Measurements from ENCODE around the gene PTPRN2. TPM values are rescaled to one million over a fixed set of nuclear protein-coding genes. Genes with fewer than 3 reads are reported as not detected.
"Not testable (repeated sequence)": the region's sequence is repeated elsewhere in the genome, so short reads cannot be mapped to it uniquely, and the experiment has no call there.

Gene PTPRN2
- total RNA-seq, 1 experiment from 2014 or later, result 4.4 TPM

DNA sequence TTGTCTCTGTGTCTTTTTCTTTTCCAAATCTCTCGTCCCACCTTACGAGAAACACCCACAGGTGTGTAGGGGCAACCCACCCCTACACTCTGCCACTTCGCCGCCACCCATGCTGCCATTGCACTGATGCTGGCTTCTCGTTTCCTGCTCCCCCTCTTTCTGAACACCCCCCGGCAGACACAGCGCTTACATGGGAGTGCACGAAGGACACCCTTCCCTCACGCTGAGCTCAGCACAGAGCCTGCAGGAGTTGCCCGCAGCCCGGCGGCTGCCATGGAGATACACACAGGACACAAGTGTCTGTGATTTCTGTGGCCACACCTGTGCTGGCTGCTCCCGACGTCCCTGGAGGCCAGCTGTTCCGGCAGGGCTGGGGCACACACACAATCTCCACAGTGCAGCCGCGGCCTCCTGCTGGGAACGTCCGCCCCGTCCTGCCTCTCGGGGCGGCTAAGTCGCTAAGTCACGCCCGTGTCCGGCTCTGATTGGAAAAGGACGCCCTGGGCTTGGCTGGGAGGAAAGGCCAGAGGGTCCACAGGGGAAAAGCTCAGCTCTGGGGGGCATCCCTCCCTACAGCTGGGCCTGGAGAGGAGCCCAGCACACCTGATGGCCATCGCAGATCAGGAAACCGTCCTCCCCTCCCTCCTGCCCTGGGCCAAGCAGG lies 349.8 kb downstream of the PTPRN2 start:
- no peak for DNase-seq (ENCODE audit: low spot score)

DNA sequence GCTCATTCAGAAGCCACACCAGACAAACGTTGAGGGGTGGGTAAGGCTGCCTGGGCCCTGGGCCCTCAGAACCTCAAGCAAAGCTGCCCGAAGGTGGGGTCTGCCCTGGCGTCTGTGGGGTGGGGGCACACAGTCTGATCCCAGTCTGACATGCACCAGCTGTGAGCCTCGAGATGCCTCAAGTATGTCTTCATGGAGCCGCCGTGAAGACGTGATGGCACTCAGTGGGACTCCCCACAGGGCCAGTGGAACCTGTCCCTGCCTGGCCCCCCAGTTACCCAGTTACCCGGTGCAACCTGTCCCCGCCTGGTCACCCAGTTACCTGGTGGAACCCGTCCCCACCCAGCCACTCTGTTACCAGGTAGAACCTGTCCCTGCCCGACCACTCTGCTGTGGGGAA lies 351.2 kb downstream of the PTPRN2 start:
- no peak for DNase-seq (ENCODE audit: low spot score)

DNA sequence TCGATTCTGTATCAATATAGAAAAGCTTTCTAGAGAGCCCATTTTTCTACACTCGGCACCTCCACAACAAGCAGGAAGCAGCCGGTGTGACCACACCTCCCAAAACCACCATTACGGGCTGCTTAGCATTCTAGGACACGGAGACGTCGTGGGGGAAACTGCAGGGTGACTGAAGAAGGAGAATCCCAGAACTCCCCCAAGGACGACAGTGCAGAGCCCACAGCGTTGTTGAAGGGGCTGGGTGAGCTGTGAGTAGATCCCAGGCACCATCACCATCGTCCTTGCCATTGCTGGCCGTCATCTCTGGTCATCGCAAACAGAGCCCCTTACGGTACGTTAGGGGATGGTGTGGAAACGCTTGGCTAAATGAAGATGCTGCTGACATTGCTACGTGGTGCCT lies 351.8 kb downstream of the PTPRN2 start:
- no peak for DNase-seq (ENCODE audit: low spot score)

DNA sequence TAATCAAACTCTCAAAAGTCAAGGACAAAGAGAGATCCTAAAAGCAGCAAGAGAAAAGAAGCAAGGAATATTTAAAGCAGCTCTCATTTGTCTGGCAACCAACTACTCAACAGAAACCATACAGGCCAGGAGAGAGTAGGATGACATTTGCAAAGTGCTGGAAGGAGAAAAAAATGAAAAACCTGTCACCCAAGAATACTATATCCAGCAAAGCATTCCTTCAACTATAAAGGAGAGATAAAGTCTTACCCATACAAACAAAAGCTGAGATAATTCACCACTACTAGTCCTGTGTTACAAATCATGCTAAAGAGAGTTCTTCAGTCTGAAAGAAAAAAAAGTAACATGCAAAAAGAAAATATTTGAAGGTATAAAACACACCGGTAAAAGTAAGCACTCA lies 357.7 kb downstream of the PTPRN2 start:
- no peak for DNase-seq (ENCODE audit: low spot score)

DNA sequence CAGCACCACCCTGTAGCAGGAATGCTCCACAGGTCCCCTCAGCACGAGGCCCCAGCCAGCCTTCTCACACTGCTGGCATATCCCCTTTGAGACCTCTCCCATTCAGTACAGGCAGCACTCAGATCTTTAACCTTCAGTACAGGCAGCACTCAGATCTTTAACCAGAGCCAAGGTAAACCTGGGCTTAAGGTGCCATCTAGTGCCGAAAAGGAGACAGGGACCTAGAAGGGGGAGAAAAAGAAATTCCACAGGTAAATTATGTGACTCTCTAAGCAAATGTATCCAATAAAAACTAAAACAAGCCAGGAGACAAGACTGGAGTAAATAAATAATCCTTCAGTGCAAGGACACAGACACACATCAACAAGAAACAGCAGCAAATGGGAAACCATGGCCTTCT lies 358.6 kb downstream of the PTPRN2 start:
- DNase-seq (ENCODE audit: low spot score), result no peak

DNA sequence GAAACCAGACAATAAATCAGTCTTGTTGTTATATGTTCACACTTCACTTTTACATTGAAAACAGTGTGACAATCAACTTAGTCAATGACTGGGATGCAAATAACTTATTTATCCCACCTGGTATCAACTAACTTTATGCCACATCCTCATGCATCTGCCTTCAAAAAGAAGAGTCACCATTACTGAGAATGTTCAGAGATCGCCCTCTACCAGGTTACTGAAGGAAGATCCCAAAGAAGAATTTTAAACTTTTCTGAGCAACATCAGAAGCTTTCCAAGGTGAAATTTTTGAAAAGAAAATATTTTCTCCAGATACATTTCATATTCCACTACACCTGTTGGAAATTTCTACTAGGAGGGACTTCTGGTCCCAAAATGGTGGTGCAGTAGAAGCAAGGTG lies 359.5 kb downstream of the PTPRN2 start:
- DNase-seq (ENCODE audit: low spot score), result no peak

DNA sequence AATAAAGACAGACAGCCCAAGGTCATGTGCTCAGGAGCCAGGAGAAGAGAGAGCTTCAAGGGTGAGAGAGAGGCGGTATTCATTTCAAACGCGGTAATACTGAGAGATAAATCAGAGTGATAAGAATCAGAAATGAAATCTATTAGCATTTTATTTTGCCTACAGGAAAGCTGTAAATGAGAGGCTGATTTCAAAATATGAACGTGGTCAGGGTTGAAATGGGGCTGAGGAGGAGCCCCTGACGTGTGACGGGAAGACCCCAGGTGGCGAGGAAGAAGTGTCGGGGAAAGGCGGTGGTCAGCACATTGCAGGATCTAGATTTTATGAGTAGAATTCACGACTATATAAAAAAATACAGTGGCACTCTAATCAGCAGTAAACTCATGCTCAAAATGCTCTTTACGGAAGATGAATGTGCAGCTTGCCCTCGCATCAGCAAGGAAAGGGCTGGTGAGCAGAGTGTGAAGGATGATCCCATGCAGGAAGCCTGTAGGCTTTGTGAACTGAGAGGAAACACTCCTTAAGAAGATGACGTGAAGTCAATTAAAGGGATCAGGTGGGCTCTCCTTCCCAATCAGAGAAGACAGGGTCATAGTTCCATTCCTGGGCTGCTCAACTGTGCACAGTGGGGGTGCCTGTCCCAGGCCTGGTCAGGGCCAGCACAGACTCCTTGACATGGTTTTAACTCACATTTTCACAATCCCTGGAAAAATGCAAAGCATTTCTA lies 360.2 kb downstream of the PTPRN2 start:
- DNase-seq (ENCODE audit: low spot score), result no peak

DNA sequence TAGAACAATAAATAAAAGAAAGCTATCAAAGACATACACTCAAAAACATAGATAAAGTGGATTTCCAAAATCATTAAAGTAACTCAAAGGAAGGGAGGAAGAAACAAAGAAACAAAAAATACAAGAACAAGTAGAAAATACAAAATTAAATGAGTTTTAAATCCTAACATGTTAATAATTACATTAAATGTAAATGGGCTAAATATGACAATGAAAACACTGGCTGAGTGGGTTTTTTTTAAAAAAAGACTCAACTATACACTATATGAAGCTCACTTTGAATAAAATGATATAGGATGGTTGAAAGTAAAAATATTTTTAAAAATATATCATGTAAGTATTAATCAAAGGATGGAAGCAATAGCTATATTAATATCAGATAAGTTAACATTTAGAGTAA lies 371.4 kb downstream of the PTPRN2 start:
- no peak for DNase-seq (ENCODE audit: low spot score)

DNA sequence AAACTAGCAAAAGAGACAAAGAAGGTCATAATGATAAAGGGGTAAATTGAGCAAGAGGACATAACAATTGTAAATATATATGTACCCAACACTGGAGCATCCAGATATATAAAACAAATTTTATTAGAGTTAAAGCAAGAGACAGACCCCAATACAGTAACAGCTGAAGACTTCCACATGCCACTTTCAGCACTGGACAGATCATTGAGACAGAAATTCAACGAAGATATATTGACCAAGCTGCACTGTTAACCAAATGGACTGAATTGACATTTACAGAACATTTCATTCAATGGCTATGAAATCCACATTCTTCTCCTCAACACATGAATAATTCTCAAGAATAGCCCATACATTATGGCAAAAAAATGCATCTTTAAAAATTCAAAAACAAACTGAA lies 378.2 kb downstream of the PTPRN2 start:
- DNase-seq (ENCODE audit: low spot score), result no peak

DNA sequence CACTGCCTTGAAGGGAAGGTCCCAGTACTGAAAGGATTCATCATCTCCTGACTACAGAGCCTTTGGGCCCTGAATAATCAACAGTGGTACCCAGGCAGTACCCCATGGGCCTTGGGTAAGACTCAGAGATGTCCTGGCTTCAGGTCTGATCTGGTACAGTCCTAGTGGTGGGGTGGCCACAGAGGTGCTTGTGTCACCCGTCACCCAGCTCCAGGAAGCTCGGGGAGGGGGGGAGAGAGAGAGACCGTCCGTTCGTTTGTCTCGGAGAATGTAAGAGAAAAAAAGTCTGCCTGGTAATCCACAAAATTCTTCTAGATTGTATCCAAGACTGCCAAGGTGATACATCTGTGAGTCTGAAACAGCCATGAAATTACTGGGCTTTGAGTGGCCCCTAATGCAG lies 381.3 kb downstream of the PTPRN2 start:
- DNase-seq (ENCODE audit: low spot score), result no peak

DNA sequence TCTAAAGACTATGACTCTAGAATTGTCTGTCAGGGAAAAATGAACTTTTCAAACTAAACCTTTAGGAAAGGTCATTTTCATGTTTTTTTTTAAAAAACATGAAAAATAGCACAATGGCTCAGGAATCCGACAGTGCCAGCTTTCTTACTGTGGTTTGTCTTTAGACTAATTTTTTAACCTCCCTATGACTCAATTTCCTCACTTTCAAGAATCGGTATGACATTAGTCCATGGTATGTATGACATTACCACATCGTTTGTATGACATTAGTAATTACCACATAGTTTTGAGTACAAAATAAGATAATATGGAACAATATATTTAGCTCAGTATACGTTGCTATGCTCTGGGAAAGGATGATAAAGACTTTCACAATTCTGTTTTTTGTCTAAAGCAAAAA lies 383.2 kb downstream of the PTPRN2 start:
- DNase-seq (ENCODE audit: low spot score), result no peak

DNA sequence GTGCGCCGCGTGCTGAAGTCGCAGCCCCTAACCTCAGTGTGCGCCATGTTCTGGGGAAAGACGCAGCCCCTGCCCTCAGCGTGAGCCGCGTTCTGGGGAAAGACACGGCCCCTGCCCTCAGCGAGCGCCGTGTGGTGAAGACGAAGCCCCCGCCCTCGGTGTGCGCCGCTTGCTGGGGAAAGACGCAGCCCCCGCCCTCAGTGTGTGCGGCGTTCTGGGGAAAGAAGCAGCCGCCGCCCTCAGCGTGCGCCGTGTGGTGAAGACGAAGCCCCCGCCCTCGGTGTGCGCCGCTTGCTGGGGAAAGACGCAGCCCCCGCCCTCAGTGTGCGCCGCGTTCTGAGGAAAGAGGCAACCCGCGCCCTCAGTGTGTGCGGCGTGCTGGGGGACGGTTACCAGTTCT lies 383.7 kb downstream of the PTPRN2 start:
- not testable (repeated sequence) for DNase-seq (ENCODE audit: low spot score)

DNA sequence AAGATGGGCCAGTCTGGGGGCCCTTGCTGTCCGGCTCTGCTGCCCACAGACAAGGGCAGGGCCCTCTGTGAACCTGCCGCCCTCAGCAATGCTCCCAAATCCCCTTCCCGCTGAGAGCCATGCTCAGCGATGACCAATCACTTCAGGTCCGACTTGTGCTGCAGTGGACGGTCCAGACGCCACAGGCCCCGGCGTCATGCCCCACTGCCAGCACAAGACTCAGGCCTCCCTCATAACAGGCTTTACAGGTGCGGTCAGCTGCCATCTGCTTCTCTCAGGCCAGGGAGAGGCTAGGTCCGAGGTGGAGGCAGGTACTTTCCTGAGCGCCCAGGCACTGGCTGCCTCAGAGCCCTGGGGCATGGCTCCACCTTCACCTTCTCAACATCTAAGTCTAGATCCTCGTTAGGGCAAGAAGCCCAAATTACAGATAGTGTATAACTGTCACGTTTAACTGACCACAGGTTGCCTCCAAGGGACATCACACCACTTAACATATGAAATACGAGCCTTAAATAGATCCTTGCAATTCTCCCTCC lies 393.2 kb downstream of the PTPRN2 start:
- no peak for DNase-seq (ENCODE audit: low spot score)

DNA sequence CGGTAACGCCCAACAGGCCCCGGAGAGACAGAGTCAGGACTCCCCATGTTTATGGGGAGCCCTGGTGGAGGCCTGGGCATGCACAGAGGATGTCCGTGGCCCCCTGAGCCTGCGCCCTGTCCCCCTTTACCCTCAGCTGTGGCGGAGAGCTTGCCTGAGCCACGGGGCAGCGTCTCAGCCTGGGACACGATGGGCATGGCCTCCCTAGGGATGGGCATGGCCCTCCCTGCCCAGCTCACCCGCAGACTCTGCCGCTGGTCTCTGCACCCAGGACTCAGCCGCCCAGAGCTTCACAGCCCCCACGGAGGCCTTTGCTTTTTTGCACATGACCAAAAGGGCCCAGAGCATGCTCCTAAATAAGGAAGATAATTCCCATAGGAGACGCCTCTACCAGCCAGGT lies 394.2 kb downstream of the PTPRN2 start:
- DNase-seq (ENCODE audit: low spot score), result no peak

DNA sequence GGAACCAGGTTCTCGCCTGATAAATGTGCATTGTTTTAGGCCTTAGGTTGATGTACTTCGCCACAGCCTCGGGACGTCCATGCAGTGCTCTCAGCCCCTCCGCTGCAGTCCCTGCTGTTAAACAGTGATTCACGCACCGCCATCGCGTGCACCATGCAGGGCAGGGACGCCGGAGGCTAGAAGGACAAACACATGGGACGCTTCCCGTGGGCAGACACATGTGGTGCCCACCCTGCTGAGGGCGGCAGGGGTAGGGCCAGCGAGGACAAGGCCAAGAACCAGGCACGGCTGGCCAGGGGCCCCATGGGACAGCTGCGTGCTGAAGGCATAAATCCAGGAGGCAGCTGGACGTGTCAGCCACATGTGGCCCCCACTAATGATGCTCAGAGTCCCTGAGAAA lies 394.7 kb downstream of the PTPRN2 start:
- no peak for DNase-seq (ENCODE audit: low spot score)

DNA sequence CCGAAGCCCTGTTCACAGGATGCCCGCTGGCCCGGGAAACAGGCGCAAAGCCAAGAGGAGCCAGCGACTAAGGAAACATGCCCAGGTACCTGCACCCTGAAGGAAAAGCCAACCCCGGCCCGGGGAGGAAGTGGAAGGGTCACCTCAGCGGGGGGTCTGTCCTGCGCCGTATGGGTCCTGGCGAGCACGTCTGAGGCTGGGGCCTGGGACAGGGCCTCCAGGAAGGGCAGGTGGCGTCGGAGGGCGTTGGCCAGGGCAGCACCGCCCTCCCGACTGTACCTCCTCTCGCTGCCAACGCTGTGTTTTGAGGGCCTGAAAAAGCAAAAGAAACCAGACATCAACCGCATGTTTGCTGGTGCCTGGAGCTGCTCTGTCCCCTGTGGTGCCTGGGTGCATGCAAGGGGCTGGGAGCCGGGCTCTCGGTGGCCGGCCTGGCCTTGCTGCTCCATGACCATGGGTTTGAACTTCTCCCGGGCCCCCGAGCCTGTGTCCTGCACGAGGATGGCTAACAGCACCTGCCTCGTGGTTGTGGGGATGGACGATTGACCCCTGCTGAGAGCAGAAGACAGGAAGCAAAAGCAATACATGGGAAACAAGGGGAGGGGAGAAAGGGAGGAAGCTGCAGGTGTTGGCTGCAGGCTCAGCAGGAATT lies 395.3 kb downstream of the PTPRN2 start:
- DNase-seq (ENCODE audit: low spot score), result no peak

DNA sequence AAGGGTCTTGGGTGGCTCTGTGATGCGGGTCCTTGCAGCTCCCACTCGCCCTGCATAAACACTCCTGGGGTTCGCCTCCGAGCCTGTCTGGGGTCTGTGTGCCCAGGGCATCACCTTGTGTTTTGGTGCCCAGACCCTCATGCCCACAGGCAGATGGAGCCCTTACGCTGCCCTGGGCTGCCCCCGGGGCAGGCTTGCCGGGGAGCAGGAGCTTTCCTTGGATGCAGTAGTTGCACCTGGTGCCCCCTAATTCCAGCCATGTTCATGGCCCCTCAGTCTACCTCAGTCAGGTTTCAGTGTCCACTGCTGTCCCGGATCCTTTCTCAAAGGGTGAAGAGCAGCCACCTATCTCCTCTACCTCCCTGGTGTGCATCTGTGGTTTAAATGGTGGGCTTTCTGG lies 396.0 kb downstream of the PTPRN2 start:
- no peak for DNase-seq (ENCODE audit: low spot score)

DNA sequence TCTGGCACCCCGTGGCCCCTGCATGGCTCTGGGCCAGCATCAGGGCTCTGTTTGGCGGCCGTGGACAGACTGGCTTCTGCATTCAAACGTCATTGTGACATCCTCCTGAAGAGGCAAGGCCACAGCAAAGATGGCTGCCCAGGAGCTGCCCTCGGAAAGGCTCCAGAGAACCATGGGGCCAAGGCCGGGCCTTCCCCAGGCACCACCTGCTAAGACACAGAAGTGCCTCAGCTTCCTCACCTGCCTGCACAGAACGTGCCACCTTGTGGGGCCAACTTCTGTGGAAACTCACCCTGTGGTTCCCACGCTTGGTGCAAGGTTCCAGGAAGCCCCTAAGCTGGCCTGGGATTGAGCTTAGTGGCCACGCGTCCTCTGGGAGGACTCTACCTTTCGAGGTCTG lies 396.9 kb downstream of the PTPRN2 start:
- DNase-seq (ENCODE audit: low spot score), result no peak

DNA sequence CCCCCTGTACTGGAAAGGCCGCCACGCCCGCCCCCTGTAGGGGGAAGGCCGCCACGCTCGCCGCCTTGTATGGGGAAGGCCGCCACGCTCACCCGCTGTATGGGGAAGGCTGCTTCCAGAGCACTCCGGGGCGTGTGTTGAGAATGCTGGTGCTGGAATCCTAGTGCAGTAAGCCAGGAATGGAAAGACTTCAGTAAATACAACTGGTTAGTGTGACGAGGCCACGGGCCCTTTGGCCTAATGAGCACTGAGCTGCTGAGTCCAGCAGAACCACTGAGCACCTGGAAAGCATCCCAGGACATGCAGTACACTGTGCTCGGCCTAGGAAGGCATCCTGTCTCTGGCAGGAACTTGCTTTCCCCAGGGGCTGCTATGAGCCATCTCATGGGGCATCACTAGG lies 398.9 kb downstream of the PTPRN2 start:
- no peak for DNase-seq (ENCODE audit: low spot score)

DNA sequence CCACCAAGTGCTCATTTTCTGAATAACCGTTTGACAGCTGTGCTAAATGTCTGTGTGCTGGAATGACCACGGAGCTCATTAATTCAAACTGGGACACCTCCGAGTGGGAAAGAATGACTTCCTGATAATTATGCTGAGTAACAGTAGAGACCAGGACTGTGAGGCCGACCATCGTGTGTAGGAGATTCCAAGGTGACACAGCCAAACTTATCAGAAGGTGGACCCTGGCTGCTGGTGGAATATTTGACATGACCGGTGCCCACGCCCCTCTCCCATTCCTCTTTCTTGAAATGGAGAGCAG lies 400.0 kb downstream of the PTPRN2 start:
- no peak for DNase-seq (ENCODE audit: low spot score)

DNA sequence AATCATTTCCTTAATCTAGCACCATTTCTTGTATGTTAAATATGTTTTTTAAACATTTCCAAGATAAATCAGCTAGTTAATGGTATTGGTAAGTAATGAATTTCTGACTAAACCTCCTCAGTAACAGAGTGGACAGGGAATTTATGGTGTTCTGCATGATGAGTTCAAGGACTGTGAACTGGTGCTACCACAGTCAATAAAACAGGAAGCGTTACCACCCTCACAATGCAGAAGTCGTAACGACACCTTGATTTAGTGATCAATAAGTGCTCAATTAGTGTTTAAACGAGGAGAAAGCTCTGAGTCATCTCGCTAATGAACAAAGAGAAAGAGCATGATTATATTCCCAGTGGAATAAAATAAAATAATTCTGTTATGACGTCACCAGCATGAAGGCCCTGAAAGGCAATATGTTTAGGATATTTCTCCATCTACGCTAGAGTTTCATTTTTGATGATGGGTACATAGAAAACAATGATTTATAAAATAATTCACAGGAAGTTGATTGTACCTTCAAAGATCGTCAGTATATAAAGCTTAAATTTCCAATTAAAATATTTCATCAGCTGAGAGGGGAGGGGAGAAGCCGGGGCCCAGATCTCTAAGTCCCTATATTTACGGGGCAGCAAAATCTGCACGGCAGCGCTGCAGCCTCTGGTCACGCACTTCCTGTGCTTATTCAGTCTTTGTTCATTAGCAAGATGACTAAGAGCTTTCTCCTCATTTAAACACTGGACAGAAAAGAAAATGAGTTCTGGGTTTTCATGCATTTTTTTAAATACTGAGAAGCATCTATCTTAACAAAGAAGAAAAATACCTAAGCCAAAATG lies 400.5 kb downstream of the PTPRN2 start:
- no peak for DNase-seq (ENCODE audit: low spot score)

DNA sequence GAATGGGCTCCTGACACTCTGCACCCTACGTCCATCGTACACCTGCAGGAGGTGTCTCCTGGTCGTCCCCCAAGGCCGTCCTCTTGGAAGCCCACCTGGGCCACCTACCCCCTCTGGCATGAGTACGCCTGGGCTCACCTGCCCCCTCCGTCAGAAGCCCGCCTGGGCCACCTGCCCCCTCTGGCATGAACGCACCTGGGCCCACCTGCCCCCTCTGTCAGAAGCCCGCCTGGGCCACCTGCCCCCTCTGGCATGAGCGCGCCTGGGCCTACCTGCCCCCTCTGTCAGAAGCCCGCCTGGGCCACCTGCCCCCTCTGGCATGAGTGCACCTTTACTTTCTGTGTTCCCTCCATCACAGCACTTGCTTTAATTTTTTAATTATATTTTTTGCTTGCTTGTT lies 401.2 kb downstream of the PTPRN2 start:
- no peak for DNase-seq (ENCODE audit: low spot score)
